HEK293 (cell line): ENCODE data around the gene TMEM240.

ENCODE experiments used
- CTCF ChIA-PET: fragments of 350-600 bp; formaldehyde crosslinking; extraction: SDS; loops from one replicate; lab custom pipeline; 2021; ENCODE audit warnings: antibody characterized with exemption; lab: Yijun Ruan, JAX
- POLR2A ChIA-PET: fragments of 300-600 bp; formaldehyde crosslinking; extraction: SDS; loops from one replicate; lab custom pipeline; 2020; ENCODE audit warnings: antibody characterized with exemption, inconsistent platforms; lab: Yijun Ruan, JAX
- H3K27ac ChIP-seq: fragments of 200-500 bp; sonication (Bioruptor generic); 2 replicates; pipeline ENCODE4 v1.5.1; 2014; ENCODE audit warnings: low read depth, low read length, control low read depth, inconsistent platforms; ENCODE audit errors: extremely low read depth
- H3K36me3 ChIP-seq, 2 experiments: fragments of 200-500 bp in 1 of 2; sonication (Bioruptor generic) in 1 of 2; 1 replicate in 1 of 2; 2 replicates in 1 of 2; pipeline ENCODE4 v1.5.1; 2014 to 2017; ENCODE audit warnings: inconsistent platforms in 2 of 2, low read length in 2 of 2; ENCODE audit not compliant: control insufficient read depth in 2 of 2, insufficient read depth in 1 of 2
- H3K4me1 ChIP-seq: fragments of 200-500 bp; sonication (Bioruptor generic); 2 replicates; pipeline ENCODE4 v1.5.1; 2014; ENCODE audit warnings: mild to moderate bottlenecking, low read length, inconsistent platforms; ENCODE audit not compliant: control insufficient read depth, insufficient read depth
- H3K4me3 ChIP-seq: 2 replicates; pipeline ENCODE4 v1.5.1; 2011; ENCODE audit warnings: low read depth, mild to moderate bottlenecking, control low read depth, low read length, moderate library complexity
- H3K9me3 ChIP-seq: fragments of 200-500 bp; sonication (Bioruptor generic); 2 replicates; pipeline ENCODE4 v1.5.1; 2014; ENCODE audit warnings: low read depth, low read length, inconsistent platforms; ENCODE audit not compliant: control insufficient read depth, insufficient read depth
- GLI2 ChIP-seq: fragments of 450-650 bp; formaldehyde crosslinking; IDR thresholded peaks from 2 replicates; pipeline ENCODE4; 2017; ENCODE audit warnings: missing biosample characterization, missing genetic modification characterization, low read depth, borderline replicate concordance
- OVOL3 ChIP-seq: fragments of 450-650 bp; formaldehyde crosslinking; IDR thresholded peaks from 2 replicates; pipeline ENCODE4 v1.5.1; 2016; ENCODE audit warnings: missing biosample characterization, missing genetic modification characterization
- SP7 ChIP-seq: fragments of 450-650 bp; formaldehyde crosslinking; IDR thresholded peaks from 2 replicates; pipeline ENCODE4 v1.5.1; 2016; ENCODE audit warnings: missing biosample characterization, missing genetic modification characterization
- ZFHX2 ChIP-seq: fragments of 450-650 bp; formaldehyde crosslinking; conservative IDR thresholded peaks from 2 replicates; pipeline ENCODE4 v1.5.1; 2016; ENCODE audit warnings: missing biosample characterization, missing genetic modification characterization
- ZIC2 ChIP-seq: fragments of 450-650 bp; formaldehyde crosslinking; IDR thresholded peaks from 2 replicates; pipeline ENCODE4 v1.5.1; 2016; ENCODE audit warnings: missing biosample characterization, missing genetic modification characterization
- ZNF132 ChIP-seq: fragments of 450-650 bp; formaldehyde crosslinking; IDR thresholded peaks from 2 replicates; pipeline ENCODE4 v1.5.1; 2017; ENCODE audit warnings: missing biosample characterization, missing genetic modification characterization, borderline replicate concordance
- ZNF354C ChIP-seq: fragments of 450-650 bp; formaldehyde crosslinking; IDR thresholded peaks from 2 replicates; pipeline ENCODE4 v1.5.1; 2016; ENCODE audit warnings: missing biosample characterization, missing genetic modification characterization, low read depth, borderline replicate concordance
- ZNF416 ChIP-seq: fragments of 450-650 bp; formaldehyde crosslinking; IDR thresholded peaks from 2 replicates; pipeline ENCODE4 v1.5.1; 2016; ENCODE audit warnings: missing biosample characterization, missing genetic modification characterization
- ZNF48 ChIP-seq: fragments of 450-650 bp; formaldehyde crosslinking; IDR thresholded peaks from 2 replicates; pipeline ENCODE4 v1.5.1; 2016; ENCODE audit warnings: missing biosample characterization, missing genetic modification characterization
- ZNF629 ChIP-seq: fragments of 450-650 bp; formaldehyde crosslinking; IDR thresholded peaks from 2 replicates; pipeline ENCODE4 v1.5.1; 2017; ENCODE audit warnings: missing biosample characterization, missing genetic modification characterization
- ZNF777 ChIP-seq: fragments of 450-650 bp; formaldehyde crosslinking; IDR thresholded peaks from 2 replicates; pipeline ENCODE4 v1.5.1; 2017; ENCODE audit warnings: missing biosample characterization, missing genetic modification characterization, borderline replicate concordance
- ZSCAN23 ChIP-seq: fragments of 450-650 bp; formaldehyde crosslinking; IDR thresholded peaks from 2 replicates; pipeline ENCODE4 v1.5.1; 2016; ENCODE audit warnings: missing biosample characterization, missing genetic modification characterization
- ZXDB ChIP-seq: fragments of 450-650 bp; formaldehyde crosslinking; IDR thresholded peaks from 2 replicates; pipeline ENCODE4 v1.5.1; 2016; ENCODE audit warnings: missing biosample characterization, missing genetic modification characterization
- TF ChIP-seq, protein P1 (sequence below): fragments of 450-650 bp; formaldehyde crosslinking; IDR thresholded peaks from 2 replicates; pipeline ENCODE4 v1.5.1; 2016; ENCODE audit warnings: missing biosample characterization, missing genetic modification characterization
- TF ChIP-seq, protein P2 (sequence below): fragments of 450-650 bp; formaldehyde crosslinking; IDR thresholded peaks from 2 replicates; pipeline ENCODE4 v1.5.1; 2016; ENCODE audit warnings: missing biosample characterization, missing genetic modification characterization
- TF ChIP-seq, protein P3 (sequence below): fragments of 450-650 bp; formaldehyde crosslinking; IDR thresholded peaks from 2 replicates; pipeline ENCODE4 v1.5.1; 2016; ENCODE audit warnings: missing biosample characterization, missing genetic modification characterization, low read depth

TMEM240 gene

DNA sequence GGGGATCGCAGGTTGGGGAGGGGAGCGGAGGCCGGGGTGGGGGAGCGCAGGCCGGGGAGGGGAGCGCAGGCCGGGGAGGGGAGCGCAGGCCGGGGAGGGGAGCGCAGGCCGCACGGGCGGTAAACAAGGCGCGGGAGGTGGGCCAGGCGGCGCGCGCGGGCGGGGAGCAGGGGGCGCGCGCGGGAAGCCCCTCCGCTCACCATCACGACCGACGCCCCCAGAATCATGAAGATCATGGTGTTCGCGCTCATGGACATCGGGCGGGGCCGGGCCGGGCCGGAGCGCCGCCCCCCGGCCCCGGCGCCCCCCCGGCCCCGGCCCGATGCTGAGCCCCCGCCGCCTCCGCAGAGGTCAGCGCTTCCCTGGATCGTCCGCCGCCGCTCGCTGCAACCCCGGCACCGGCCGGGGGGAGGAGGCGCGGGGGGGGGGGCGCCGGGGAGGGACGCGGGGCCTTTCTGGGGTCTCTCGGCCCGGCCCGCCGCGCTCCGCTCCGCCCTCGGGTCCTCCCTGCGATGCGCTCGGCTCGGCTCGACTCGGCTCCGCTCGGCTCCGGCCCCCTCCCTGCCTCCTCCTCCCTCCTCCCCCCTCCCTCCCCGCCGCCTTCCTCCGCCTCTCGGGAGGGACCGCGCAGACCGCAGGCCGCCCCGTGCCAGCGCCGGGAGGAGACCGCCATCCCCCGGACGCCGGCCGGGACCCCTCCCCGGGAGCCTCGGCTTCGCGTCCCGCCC is at the start of gene TMEM240:
Gene TMEM240 (minus strand): TSS at position 535 of the 728 bp plus-strand sequence. CDS start 278 bp downstream, at position 257.
- POLR2A ChIA-PET, result interaction anchor here (1.6 kb wide), 1 partner anchor 19 kb away, joined by 4 read pairs; no protein-coding TSS in a partner anchor
- Histone ChIP-seq H3K36me3 (peaks cover 0 to 69% of the 10 kb centered on the region in 2 experiments; a peak in 1 of 3 replicates), H3K4me1 (no peaks in the 10 kb centered on the region), H3K4me3 (no peak within 1 kb of the TSS), H3K27ac (no peak within 1 kb of the TSS), H3K9me3 (no peaks in the 10 kb centered on the region)
- TF ChIP-seq ZIC2 (tag by site-specific recombination) (no peak), GLI2 (tag by site-specific recombination) (no peak), SP7 (no peak), ZFHX2 (tag by site-specific recombination) (no peak), ZSCAN23 (tag by site-specific recombination) (no peak)
- TF ChIP-seq, protein P1, sequence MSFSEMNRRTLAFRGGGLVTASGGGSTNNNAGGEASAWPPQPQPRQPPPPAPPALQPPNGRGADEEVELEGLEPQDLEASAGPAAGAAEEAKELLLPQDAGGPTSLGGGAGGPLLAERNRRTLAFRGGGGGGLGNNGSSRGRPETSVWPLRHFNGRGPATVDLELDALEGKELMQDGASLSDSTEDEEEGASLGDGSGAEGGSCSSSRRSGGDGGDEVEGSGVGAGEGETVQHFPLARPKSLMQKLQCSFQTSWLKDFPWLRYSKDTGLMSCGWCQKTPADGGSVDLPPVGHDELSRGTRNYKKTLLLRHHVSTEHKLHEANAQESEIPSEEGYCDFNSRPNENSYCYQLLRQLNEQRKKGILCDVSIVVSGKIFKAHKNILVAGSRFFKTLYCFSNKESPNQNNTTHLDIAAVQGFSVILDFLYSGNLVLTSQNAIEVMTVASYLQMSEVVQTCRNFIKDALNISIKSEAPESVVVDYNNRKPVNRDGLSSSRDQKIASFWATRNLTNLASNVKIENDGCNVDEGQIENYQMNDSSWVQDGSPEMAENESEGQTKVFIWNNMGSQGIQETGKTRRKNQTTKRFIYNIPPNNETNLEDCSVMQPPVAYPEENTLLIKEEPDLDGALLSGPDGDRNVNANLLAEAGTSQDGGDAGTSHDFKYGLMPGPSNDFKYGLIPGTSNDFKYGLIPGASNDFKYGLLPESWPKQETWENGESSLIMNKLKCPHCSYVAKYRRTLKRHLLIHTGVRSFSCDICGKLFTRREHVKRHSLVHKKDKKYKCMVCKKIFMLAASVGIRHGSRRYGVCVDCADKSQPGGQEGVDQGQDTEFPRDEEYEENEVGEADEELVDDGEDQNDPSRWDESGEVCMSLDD, result no peak
- CTCF ChIA-PET, result no interaction called here

DNA sequence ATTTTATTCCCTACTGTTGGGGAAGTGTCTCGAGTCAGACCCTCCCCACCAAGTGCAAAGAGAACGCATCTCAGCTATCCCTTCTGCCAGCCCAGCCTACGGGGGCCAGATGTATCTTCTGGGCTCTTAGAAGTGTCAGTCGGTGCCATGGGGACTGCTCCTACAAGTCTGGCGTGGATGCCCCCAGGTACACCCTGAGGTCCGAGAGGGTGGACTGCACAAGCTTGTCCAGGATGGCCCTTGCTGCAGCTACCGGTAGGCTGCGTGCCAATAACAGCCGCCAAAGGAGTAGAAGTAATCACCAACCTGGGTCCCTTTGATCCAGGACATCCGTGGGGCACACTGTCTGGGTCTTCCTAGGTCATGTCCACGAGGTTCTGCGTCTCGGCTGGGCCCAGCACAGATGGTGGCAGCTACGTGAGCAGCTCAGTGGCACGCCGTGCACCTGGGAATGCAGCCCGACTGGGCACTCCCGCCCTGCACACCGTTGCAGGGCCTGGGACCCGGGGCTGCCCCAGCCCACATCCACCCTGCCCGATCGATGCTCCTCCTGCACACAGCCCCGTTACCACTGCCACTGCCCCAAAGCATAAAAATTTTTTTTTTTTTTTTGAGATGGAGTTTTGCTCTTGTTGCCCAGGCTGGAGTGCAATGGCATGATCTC is 43.1 kb upstream of the TMEM240 start:
- Histone ChIP-seq H3K36me3 (no peaks in the 10 kb centered on the region), H3K4me3 (no peak overlapping the region), H3K27ac (no peak overlapping the region), H3K9me3 (no peaks in the 10 kb centered on the region), H3K4me1 (no peaks in the 10 kb centered on the region)
- POLR2A ChIA-PET, result interaction anchor here (0.6 to 0.7 kb wide), 2 partner anchors 20 to 48 kb away, joined by 3 to 9 read pairs; no protein-coding TSS in a partner anchor
- CTCF ChIA-PET, result no interaction called here
- TF ChIP-seq ZNF48 (tag by site-specific recombination) (no peak), ZNF777 (tag by site-specific recombination) (no peak), ZNF132 (tag by site-specific recombination) (no peak), ZNF416 (tag by site-specific recombination) (no peak), ZNF629 (no peak), ZXDB (tag by site-specific recombination) (no peak), OVOL3 (tag by site-specific recombination) (no peak), ZNF354C (no peak)
- TF ChIP-seq, protein P2, sequence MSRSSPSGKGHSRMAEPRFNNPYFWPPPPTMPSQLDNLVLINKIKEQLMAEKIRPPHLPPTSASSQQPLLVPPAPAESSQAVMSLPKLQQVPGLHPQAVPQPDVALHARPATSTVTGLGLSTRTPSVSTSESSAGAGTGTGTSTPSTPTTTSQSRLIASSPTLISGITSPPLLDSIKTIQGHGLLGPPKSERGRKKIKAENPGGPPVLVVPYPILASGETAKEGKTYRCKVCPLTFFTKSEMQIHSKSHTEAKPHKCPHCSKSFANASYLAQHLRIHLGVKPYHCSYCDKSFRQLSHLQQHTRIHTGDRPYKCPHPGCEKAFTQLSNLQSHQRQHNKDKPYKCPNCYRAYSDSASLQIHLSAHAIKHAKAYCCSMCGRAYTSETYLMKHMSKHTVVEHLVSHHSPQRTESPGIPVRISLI (tag by site-specific recombination), result no peak
- TF ChIP-seq, protein P3, sequence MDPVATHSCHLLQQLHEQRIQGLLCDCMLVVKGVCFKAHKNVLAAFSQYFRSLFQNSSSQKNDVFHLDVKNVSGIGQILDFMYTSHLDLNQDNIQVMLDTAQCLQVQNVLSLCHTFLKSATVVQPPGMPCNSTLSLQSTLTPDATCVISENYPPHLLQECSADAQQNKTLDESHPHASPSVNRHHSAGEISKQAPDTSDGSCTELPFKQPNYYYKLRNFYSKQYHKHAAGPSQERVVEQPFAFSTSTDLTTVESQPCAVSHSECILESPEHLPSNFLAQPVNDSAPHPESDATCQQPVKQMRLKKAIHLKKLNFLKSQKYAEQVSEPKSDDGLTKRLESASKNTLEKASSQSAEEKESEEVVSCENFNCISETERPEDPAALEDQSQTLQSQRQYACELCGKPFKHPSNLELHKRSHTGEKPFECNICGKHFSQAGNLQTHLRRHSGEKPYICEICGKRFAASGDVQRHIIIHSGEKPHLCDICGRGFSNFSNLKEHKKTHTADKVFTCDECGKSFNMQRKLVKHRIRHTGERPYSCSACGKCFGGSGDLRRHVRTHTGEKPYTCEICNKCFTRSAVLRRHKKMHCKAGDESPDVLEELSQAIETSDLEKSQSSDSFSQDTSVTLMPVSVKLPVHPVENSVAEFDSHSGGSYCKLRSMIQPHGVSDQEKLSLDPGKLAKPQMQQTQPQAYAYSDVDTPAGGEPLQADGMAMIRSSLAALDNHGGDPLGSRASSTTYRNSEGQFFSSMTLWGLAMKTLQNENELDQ (tag by site-specific recombination), result no peak
